ENCODE data around the gene KIF23.

The KIF23 gene

GRCh38 chr15:69472562-69472961, 58.4 kb downstream of the KIF23 start:
- Histone ChIP-seq H3K9ac (ENCODE audit: low read depth in 1 of 2, low read length in 2 of 2) (no peak overlapping the region), H3K27ac (ENCODE audit: low read depth in 2 of 2, low read length in 2 of 2) (no peak overlapping the region), H3K27me3 (ENCODE audit: control insufficient read depth in 2 of 2, insufficient read depth in 2 of 2, low read length in 2 of 2) (no peaks in the 10 kb centered on the region), H3K4me1 (ENCODE audit: control insufficient read depth in 2 of 2, insufficient read depth in 2 of 2, low read length in 2 of 2) (peaks cover 13 to 17% of the 10 kb centered on the region in 2 donors), H3K36me3 (ENCODE audit: control insufficient read depth in 2 of 2, insufficient read depth in 2 of 2, low read length in 2 of 2) (no peaks in the 10 kb centered on the region), H3K4me3 (ENCODE audit: low read length in 2 of 2) (no peak overlapping the region), H3K9me3 (ENCODE audit: control insufficient read depth in 2 of 2, low read length in 2 of 2) (no peaks in the 10 kb centered on the region)

DNA sequence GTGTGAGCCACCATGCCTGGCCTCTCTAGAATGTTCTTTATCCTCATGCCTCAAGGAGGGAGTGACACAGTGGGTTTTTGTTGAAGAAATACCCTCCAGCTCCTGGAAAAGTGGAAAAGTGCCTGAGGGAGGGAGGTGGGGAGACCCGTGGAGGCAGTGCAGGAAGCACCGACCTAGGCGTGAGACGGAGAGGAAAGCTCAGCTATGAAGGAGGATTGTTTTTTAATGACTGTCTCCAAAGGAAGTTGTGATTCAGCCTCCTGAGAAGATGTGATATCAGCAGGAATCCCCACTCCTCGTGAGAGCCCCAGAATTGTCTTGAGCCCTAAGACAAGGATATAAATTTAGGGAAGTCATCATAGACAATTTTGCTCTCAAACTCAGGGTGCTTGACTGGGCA, 60.1 kb downstream of the KIF23 start:
- Histone ChIP-seq H3K27ac (ENCODE audit: low read depth in 2 of 2, low read length in 2 of 2) (no peak overlapping the region), H3K4me3 (ENCODE audit: low read length in 2 of 2) (no peak overlapping the region), H3K36me3 (ENCODE audit: control insufficient read depth in 2 of 2, insufficient read depth in 2 of 2, low read length in 2 of 2) (no peaks in the 10 kb centered on the region), H3K9me3 (ENCODE audit: control insufficient read depth in 2 of 2, low read length in 2 of 2) (no peaks in the 10 kb centered on the region), H3K9ac (ENCODE audit: low read depth in 1 of 2, low read length in 2 of 2) (no peak overlapping the region), H3K27me3 (ENCODE audit: control insufficient read depth in 2 of 2, insufficient read depth in 2 of 2, low read length in 2 of 2) (no peaks in the 10 kb centered on the region), H3K4me1 (ENCODE audit: control insufficient read depth in 2 of 2, insufficient read depth in 2 of 2, low read length in 2 of 2) (peaks cover 0 to 1% of the 10 kb centered on the region in 2 donors)

GRCh38 chr15:69474846-69475455, 60.8 kb downstream of the KIF23 start:
- Histone ChIP-seq H3K4me3 (ENCODE audit: low read length in 2 of 2) (no peak overlapping the region), H3K9me3 (ENCODE audit: control insufficient read depth in 2 of 2, low read length in 2 of 2) (peaks cover 0 to 2% of the 10 kb centered on the region in 2 donors), H3K9ac (ENCODE audit: low read depth in 1 of 2, low read length in 2 of 2) (no peak overlapping the region), H3K4me1 (ENCODE audit: control insufficient read depth in 2 of 2, insufficient read depth in 2 of 2, low read length in 2 of 2) (no peaks in the 10 kb centered on the region), H3K27ac (ENCODE audit: low read depth in 2 of 2, low read length in 2 of 2) (no peak overlapping the region), H3K27me3 (ENCODE audit: control insufficient read depth in 2 of 2, insufficient read depth in 2 of 2, low read length in 2 of 2) (no peaks in the 10 kb centered on the region), H3K36me3 (ENCODE audit: control insufficient read depth in 2 of 2, insufficient read depth in 2 of 2, low read length in 2 of 2) (no peaks in the 10 kb centered on the region)

GRCh38 chr15:69475769-69476358, 61.7 kb downstream of the KIF23 start:
- H3K27ac ChIP-seq (ENCODE audit: low read depth in 2 of 2, low read length in 2 of 2) = no peak overlapping the region
- H3K9ac ChIP-seq (ENCODE audit: low read depth in 1 of 2, low read length in 2 of 2) = no peak overlapping the region
- H3K27me3 ChIP-seq (ENCODE audit: control insufficient read depth in 2 of 2, insufficient read depth in 2 of 2, low read length in 2 of 2) = no peaks in the 10 kb centered on the region
- H3K9me3 ChIP-seq (ENCODE audit: control insufficient read depth in 2 of 2, low read length in 2 of 2) = peaks cover 0 to 3% of the 10 kb centered on the region in 2 donors
- H3K4me3 ChIP-seq (ENCODE audit: low read length in 2 of 2) = no peak overlapping the region
- no peaks in the 10 kb centered on the region for H3K36me3 ChIP-seq (ENCODE audit: control insufficient read depth in 2 of 2, insufficient read depth in 2 of 2, low read length in 2 of 2)
- no peaks in the 10 kb centered on the region for H3K4me1 ChIP-seq (ENCODE audit: control insufficient read depth in 2 of 2, insufficient read depth in 2 of 2, low read length in 2 of 2)

DNA sequence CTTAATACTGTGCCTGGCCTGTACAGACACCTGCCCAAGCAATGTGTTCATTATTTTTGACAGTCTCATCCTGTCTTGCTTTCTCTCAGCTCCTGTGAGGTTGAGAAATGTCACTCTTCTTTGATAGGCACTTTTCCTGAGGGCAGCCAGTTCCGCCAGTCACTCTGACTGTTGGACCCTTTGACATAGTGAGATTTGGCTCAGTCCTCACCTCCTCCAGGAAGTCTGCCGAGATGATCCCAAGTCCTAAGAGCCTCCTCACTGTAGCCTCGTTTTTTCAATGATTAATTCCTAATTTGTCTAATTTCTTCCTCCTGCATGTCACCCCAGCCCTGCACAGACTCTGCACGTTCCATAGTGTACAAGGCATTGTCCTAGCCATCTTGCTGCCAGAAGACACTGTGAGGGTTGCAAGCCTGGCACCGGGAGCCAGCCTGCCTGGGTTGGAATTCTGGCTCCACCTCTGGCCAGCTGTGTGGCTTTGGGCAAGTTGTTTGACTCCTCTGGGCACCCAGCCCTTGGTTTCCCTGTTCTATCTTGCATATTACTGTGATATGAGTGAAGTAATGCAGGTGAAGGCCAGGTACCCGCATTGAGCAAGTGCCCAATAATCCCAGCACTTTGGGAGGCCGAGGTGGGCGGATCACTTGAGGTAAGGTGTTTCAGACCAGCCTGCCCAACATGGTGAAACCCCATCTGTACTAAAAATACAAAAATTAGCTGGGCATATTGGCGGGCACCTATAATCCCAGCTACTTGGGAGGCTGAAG, 62.7 kb downstream of the KIF23 start:
- H3K9ac ChIP-seq (ENCODE audit: low read depth in 1 of 2, low read length in 2 of 2) = no peak overlapping the region
- H3K4me3 ChIP-seq (ENCODE audit: low read length in 2 of 2) = no peak overlapping the region
- H3K36me3 ChIP-seq (ENCODE audit: control insufficient read depth in 2 of 2, insufficient read depth in 2 of 2, low read length in 2 of 2) = no peaks in the 10 kb centered on the region
- no peaks in the 10 kb centered on the region for H3K27me3 ChIP-seq (ENCODE audit: control insufficient read depth in 2 of 2, insufficient read depth in 2 of 2, low read length in 2 of 2)
- H3K27ac ChIP-seq (ENCODE audit: low read depth in 2 of 2, low read length in 2 of 2) = no peak overlapping the region
- no peaks in the 10 kb centered on the region for H3K4me1 ChIP-seq (ENCODE audit: control insufficient read depth in 2 of 2, insufficient read depth in 2 of 2, low read length in 2 of 2)
- H3K9me3 ChIP-seq (ENCODE audit: control insufficient read depth in 2 of 2, low read length in 2 of 2) = peaks cover 0 to 3% of the 10 kb centered on the region in 2 donors

DNA sequence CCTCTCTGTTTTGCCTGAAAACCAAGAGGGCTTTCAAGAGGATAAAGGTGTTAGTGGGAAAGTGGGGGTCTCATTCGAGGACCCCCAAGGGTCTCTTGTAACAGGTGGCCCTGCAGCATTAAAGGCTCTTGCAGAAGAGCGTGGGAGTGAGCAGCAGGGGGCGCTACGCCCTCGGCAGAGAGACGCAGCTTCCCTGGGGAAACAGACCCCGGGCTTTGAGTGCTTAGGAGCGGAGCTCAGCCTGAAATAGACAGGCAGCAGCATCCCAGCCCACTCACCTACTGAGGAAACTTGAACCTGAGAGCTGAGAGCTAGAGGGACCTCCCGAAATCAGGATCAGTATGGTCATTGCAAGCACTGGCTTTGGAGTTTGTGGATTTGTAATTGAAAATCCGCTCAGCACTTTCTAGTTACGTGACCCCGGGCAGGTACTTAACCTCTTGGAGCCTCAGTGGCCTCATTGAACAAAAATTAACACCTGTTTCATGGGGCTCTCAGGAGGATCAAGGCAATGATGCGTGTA, 64.2 kb downstream of the KIF23 start:
- Histone ChIP-seq H3K4me1 (ENCODE audit: control insufficient read depth in 2 of 2, insufficient read depth in 2 of 2, low read length in 2 of 2) (no peaks in the 10 kb centered on the region), H3K27me3 (ENCODE audit: control insufficient read depth in 2 of 2, insufficient read depth in 2 of 2, low read length in 2 of 2) (no peaks in the 10 kb centered on the region), H3K27ac (ENCODE audit: low read depth in 2 of 2, low read length in 2 of 2) (no peak overlapping the region), H3K4me3 (ENCODE audit: low read length in 2 of 2) (no peak overlapping the region), H3K9ac (ENCODE audit: low read depth in 1 of 2, low read length in 2 of 2) (no peak overlapping the region), H3K36me3 (ENCODE audit: control insufficient read depth in 2 of 2, insufficient read depth in 2 of 2, low read length in 2 of 2) (no peaks in the 10 kb centered on the region), H3K9me3 (ENCODE audit: control insufficient read depth in 2 of 2, low read length in 2 of 2) (peaks cover 0 to 3% of the 10 kb centered on the region in 2 donors)

DNA sequence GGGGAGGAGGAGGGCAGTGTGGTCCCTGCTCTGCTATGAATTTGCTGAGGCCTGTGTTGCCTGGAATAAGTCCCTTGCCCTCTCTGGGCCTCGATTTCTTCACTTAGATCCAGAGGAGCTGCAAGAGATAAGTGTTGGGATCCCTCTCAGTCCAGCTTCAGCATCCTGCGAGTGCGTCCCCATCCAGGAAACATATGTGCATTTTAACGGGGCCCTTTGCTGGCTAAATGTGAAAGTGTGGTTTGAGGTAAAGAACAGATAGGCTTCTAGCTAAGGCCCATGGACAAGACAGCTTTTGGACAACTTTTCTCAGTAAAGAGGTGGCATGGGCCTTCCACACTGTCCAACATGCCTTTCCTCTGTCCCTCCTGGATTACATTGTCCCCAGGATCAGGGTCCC, 64.9 kb downstream of the KIF23 start:
- H3K36me3 ChIP-seq (ENCODE audit: control insufficient read depth in 2 of 2, insufficient read depth in 2 of 2, low read length in 2 of 2) = no peaks in the 10 kb centered on the region
- peaks cover 0 to 3% of the 10 kb centered on the region in 2 donors for H3K9me3 ChIP-seq (ENCODE audit: control insufficient read depth in 2 of 2, low read length in 2 of 2)
- no peaks in the 10 kb centered on the region for H3K4me1 ChIP-seq (ENCODE audit: control insufficient read depth in 2 of 2, insufficient read depth in 2 of 2, low read length in 2 of 2)
- no peak overlapping the region for H3K9ac ChIP-seq (ENCODE audit: low read depth in 1 of 2, low read length in 2 of 2)
- no peaks in the 10 kb centered on the region for H3K27me3 ChIP-seq (ENCODE audit: control insufficient read depth in 2 of 2, insufficient read depth in 2 of 2, low read length in 2 of 2)
- no peak overlapping the region for H3K27ac ChIP-seq (ENCODE audit: low read depth in 2 of 2, low read length in 2 of 2)
- no peak overlapping the region for H3K4me3 ChIP-seq (ENCODE audit: low read length in 2 of 2)

- H3K4me3 ChIP-seq (ENCODE audit: low read length in 2 of 2) = no peak overlapping the region
- H3K27ac ChIP-seq (ENCODE audit: low read depth in 2 of 2, low read length in 2 of 2) = no peak overlapping the region
- peaks cover 0 to 3% of the 10 kb centered on the region in 2 donors for H3K9me3 ChIP-seq (ENCODE audit: control insufficient read depth in 2 of 2, low read length in 2 of 2)
- H3K27me3 ChIP-seq (ENCODE audit: control insufficient read depth in 2 of 2, insufficient read depth in 2 of 2, low read length in 2 of 2) = no peaks in the 10 kb centered on the region
- H3K36me3 ChIP-seq (ENCODE audit: control insufficient read depth in 2 of 2, insufficient read depth in 2 of 2, low read length in 2 of 2) = no peaks in the 10 kb centered on the region
- no peaks in the 10 kb centered on the region for H3K4me1 ChIP-seq (ENCODE audit: control insufficient read depth in 2 of 2, insufficient read depth in 2 of 2, low read length in 2 of 2)
- no peak overlapping the region for H3K9ac ChIP-seq (ENCODE audit: low read depth in 1 of 2, low read length in 2 of 2)
Measured at GRCh38 chr15:69479971-69480370, 65.8 kb downstream of the KIF23 start.

DNA sequence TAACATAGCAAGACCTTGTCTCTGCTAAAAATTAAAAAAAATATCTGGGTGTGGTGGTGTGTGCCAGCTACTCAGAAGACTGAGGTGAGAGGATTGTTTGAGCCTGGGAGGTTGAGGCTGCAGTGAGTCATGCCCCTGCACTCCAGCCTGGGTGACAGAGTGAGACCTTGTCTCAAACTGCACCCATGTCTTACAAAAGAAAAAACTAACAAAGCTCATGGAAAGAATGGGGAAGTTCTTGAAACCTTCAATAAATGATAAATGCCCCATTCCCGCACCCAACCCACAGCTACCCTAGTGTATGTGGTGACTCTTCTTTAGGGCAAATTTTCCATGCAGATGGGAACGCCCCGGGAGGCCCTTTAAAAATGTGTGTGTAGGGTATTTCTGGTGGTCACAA, 66.8 kb downstream of the KIF23 start:
- H3K4me1 ChIP-seq (ENCODE audit: control insufficient read depth in 2 of 2, insufficient read depth in 2 of 2, low read length in 2 of 2) = no peaks in the 10 kb centered on the region
- H3K9ac ChIP-seq (ENCODE audit: low read depth in 1 of 2, low read length in 2 of 2) = no peak overlapping the region
- no peak overlapping the region for H3K4me3 ChIP-seq (ENCODE audit: low read length in 2 of 2)
- no peaks in the 10 kb centered on the region for H3K36me3 ChIP-seq (ENCODE audit: control insufficient read depth in 2 of 2, insufficient read depth in 2 of 2, low read length in 2 of 2)
- H3K27me3 ChIP-seq (ENCODE audit: control insufficient read depth in 2 of 2, insufficient read depth in 2 of 2, low read length in 2 of 2) = no peaks in the 10 kb centered on the region
- H3K27ac ChIP-seq (ENCODE audit: low read depth in 2 of 2, low read length in 2 of 2) = no peak overlapping the region
- peaks cover 0 to 3% of the 10 kb centered on the region in 2 donors for H3K9me3 ChIP-seq (ENCODE audit: control insufficient read depth in 2 of 2, low read length in 2 of 2)

- Histone ChIP-seq H3K4me3 (ENCODE audit: low read length in 2 of 2) (no peak overlapping the region), H3K27me3 (ENCODE audit: control insufficient read depth in 2 of 2, insufficient read depth in 2 of 2, low read length in 2 of 2) (no peaks in the 10 kb centered on the region), H3K36me3 (ENCODE audit: control insufficient read depth in 2 of 2, insufficient read depth in 2 of 2, low read length in 2 of 2) (no peaks in the 10 kb centered on the region), H3K9me3 (ENCODE audit: control insufficient read depth in 2 of 2, low read length in 2 of 2) (peaks cover 0 to 3% of the 10 kb centered on the region in 2 donors), H3K27ac (ENCODE audit: low read depth in 2 of 2, low read length in 2 of 2) (no peak overlapping the region), H3K4me1 (ENCODE audit: control insufficient read depth in 2 of 2, insufficient read depth in 2 of 2, low read length in 2 of 2) (no peaks in the 10 kb centered on the region), H3K9ac (ENCODE audit: low read depth in 1 of 2, low read length in 2 of 2) (no peak overlapping the region)
Measured at GRCh38 chr15:69482686-69483256, 68.6 kb downstream of the KIF23 start.

All from mucosa of rectum (tissue), 2 donors.